Prostate gland (tissue), 2 donors: Measurements from ENCODE around the gene ZNF503.

Experiments
- POLR2A ChIP-seq: fragments of 450-650 bp; IDR thresholded peaks from one replicate; pipeline ENCODE4 v1.6.1; 2016; ENCODE audit warnings: antibody characterized with exemption, mild to moderate bottlenecking
- POLR2AphosphoS5 ChIP-seq: sonication (generic); formaldehyde crosslinking; IDR thresholded peaks from one replicate; pipeline ENCODE4 v1.6.1; 2017; ENCODE audit warnings: antibody characterized with exemption
- TF ChIP-seq, protein P1 (sequence below), 4 experiments: fragments of 200-600 bp in 2 of 4; fragments of 450-650 bp in 2 of 4; sonication (generic) in 2 of 4; IDR thresholded peaks; 1 replicate in 3 of 4; 2 replicates in 1 of 4; pipeline ENCODE4 v1.5.1; 2016 to 2019; ENCODE audit warnings: antibody characterized with exemption in 4 of 4, mild to moderate bottlenecking in 2 of 4, moderate library complexity in 2 of 4

DNA sequence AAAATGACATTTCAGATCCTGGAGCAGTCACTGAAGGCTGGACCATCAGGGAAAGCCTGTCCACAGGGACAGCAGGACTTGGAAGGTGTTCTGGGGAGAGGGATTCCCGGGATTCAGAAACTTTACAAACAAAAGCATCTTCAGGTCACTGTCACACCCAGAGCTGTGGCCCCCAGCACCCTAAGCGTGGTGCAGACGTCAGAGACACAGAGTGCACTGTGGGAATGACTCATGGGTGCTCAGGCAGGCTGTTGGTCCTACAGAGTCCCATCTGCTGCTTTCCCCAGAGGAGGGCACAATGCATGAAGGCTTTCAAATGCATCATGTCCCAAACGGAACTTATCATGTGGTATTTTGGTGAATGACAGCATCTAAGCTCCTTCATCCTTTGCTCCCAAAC, 16.7 kb upstream of the ZNF503 start:
- TF ChIP-seq, protein P1, sequence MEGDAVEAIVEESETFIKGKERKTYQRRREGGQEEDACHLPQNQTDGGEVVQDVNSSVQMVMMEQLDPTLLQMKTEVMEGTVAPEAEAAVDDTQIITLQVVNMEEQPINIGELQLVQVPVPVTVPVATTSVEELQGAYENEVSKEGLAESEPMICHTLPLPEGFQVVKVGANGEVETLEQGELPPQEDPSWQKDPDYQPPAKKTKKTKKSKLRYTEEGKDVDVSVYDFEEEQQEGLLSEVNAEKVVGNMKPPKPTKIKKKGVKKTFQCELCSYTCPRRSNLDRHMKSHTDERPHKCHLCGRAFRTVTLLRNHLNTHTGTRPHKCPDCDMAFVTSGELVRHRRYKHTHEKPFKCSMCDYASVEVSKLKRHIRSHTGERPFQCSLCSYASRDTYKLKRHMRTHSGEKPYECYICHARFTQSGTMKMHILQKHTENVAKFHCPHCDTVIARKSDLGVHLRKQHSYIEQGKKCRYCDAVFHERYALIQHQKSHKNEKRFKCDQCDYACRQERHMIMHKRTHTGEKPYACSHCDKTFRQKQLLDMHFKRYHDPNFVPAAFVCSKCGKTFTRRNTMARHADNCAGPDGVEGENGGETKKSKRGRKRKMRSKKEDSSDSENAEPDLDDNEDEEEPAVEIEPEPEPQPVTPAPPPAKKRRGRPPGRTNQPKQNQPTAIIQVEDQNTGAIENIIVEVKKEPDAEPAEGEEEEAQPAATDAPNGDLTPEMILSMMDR (IDR thresholded peaks at IDR 0.05), result no peak
- no peak for TF ChIP-seq POLR2AphosphoS5
- TF ChIP-seq POLR2A, result no peak
